HepG2 (cell line): ENCODE measurements around the gene SDC1. TPM values are rescaled to one million over a fixed set of nuclear protein-coding genes. Genes with fewer than 3 reads are reported as not detected.
A peak's percentile ranks its signal among the peaks of the same experiment; 100 is the strongest.

Source experiments
- CC2D1A ChIP-seq: sonication (generic); formaldehyde crosslinking; IDR thresholded peaks from 2 replicates; pipeline ENCODE4 v1.8.1; 2023; ENCODE audit warnings: mild to moderate bottlenecking, missing genetic modification reagents
- CHD4 ChIP-seq: fragments of 200-600 bp; sonication (generic); IDR thresholded peaks from 2 replicates; pipeline ENCODE4 v1.7.0; 2017; ENCODE audit warnings: mild to moderate bottlenecking, low read length, borderline replicate concordance
- GFI1 ChIP-seq: sonication (generic); formaldehyde crosslinking; IDR thresholded peaks from 2 replicates; pipeline ENCODE4 v1.5.0; 2020; ENCODE audit warnings: missing genetic modification reagents, mild to moderate bottlenecking, borderline replicate concordance
- HMG20B ChIP-seq: conservative IDR thresholded peaks from 2 replicates; pipeline ENCODE4 v1.6.1; 2016; ENCODE audit warnings: missing genetic modification reagents, missing compliant biosample characterization
- HNF1A ChIP-seq, 2 experiments: sonication (generic) in 1 of 2; formaldehyde crosslinking in 1 of 2; IDR thresholded peaks; 2 replicates each; pipeline versions ENCODE4 v1.4.0 to v1.6.1; 2016 to 2020; ENCODE audit warnings: borderline replicate concordance in 1 of 2, low read depth in 1 of 2, mild to moderate bottlenecking in 1 of 2, missing genetic modification reagents in 1 of 2
- KDM6A ChIP-seq: IDR thresholded peaks from 2 replicates; pipeline ENCODE4 v1.6.1; 2016; ENCODE audit warnings: low read depth
- KLF16 ChIP-seq, 2 experiments: sonication (generic) in 1 of 2; formaldehyde crosslinking in 1 of 2; IDR thresholded peaks; 2 replicates each; pipeline versions ENCODE4 v1.6.1 to v1.8.0; 2016 to 2023; ENCODE audit warnings: missing genetic modification reagents in 2 of 2, missing compliant biosample characterization in 1 of 2
- NONO ChIP-seq, 2 experiments: fragments of 450-650 bp in 1 of 2; sonication (generic) in 1 of 2; formaldehyde crosslinking in 1 of 2; IDR thresholded peaks in 1 of 2; conservative IDR thresholded peaks in 1 of 2; 2 replicates each; pipeline versions ENCODE4 v1.6.1 to v1.8.0; 2017 to 2022; ENCODE audit warnings: mild to moderate bottlenecking in 1 of 2, missing genetic modification reagents in 1 of 2, moderate library complexity in 1 of 2
- POLR2AphosphoS5 ChIP-seq: IDR thresholded peaks from 2 replicates; pipeline ENCODE4 v1.6.1; 2012; ENCODE audit warnings: low read depth, low read length
- SP1 ChIP-seq, 2 experiments: fragments of 450-650 bp in 1 of 2; sonication (generic) in 1 of 2; formaldehyde crosslinking in 1 of 2; IDR thresholded peaks; 2 replicates each; pipeline versions ENCODE4 v1.4.0 to v1.6.1; 2016 to 2020; ENCODE audit warnings: missing genetic modification reagents in 1 of 2
- SP140L ChIP-seq: sonication (generic); formaldehyde crosslinking; IDR thresholded peaks from 2 replicates; pipeline ENCODE4 v1.4.0; 2020; ENCODE audit warnings: missing genetic modification reagents, borderline replicate concordance
- TEAD2 ChIP-seq: sonication (generic); formaldehyde crosslinking; IDR thresholded peaks from 2 replicates; pipeline ENCODE4 v1.9.0; 2021; ENCODE audit warnings: missing genetic modification reagents
- ZBTB2 ChIP-seq: sonication (generic); formaldehyde crosslinking; IDR thresholded peaks from 2 replicates; pipeline ENCODE4 v1.8.0; 2022; ENCODE audit warnings: low read depth, missing genetic modification reagents
- ZNF263 ChIP-seq: sonication (generic); formaldehyde crosslinking; IDR thresholded peaks from 2 replicates; pipeline ENCODE4 v1.4.0; 2020; ENCODE audit warnings: missing genetic modification reagents
- ZNF30 ChIP-seq: sonication (generic); formaldehyde crosslinking; IDR thresholded peaks from 2 replicates; pipeline ENCODE4 v1.5.0; 2020; ENCODE audit warnings: mild to moderate bottlenecking, missing genetic modification reagents
- ZNF670 ChIP-seq: sonication (generic); formaldehyde crosslinking; IDR thresholded peaks from 2 replicates; pipeline ENCODE4 v1.8.0; 2022; ENCODE audit warnings: mild to moderate bottlenecking, missing genetic modification reagents, borderline replicate concordance
- ZSCAN30 ChIP-seq: sonication (generic); formaldehyde crosslinking; IDR thresholded peaks from 2 replicates; pipeline ENCODE4 v1.5.0; 2020; ENCODE audit warnings: mild to moderate bottlenecking, missing genetic modification reagents
- polyA plus RNA-seq, 8 experiments: library from polyadenylated mRNA; depleted of rRNA in 3 of 8; stranded (reverse) in 7 of 8; unstranded in 1 of 8; fragments of >200 nt; fragmentation: Illumina TruSeq in 4 of 8; extraction: Trizol in 4 of 8; gene quantifications; 2 replicates each; pipeline versions ENCODE4 v1.2.1 to v1.2.3, GENCODE V29; 2011 to 2016; ENCODE audit warnings: low read depth in 4 of 8, missing spikeins in 1 of 8, mixed read lengths in 1 of 8; ENCODE audit not compliant: insufficient read depth in 1 of 8
- total RNA-seq, 5 experiments: library from RNA; depleted of rRNA; stranded (reverse); fragments of >200 nt; fragmentation: Illumina TruSeq; extraction: Trizol; gene quantifications; 2 replicates each; pipeline ENCODE4 v1.2.3, GENCODE V29; 2016; ENCODE audit warnings: low read depth in 1 of 5
- TF ChIP-seq, protein P1 (sequence below): sonication (generic); formaldehyde crosslinking; IDR thresholded peaks from 2 replicates; pipeline ENCODE4 v1.9.0; 2021; ENCODE audit warnings: missing genetic modification reagents, mild to moderate bottlenecking, borderline replicate concordance
- TF ChIP-seq, protein P2 (sequence below): sonication (generic); formaldehyde crosslinking; IDR thresholded peaks from 2 replicates; pipeline ENCODE4 v1.8.0; 2022; ENCODE audit warnings: missing genetic modification reagents, mild to moderate bottlenecking, borderline replicate concordance

Gene SDC1
- total and polyA plus RNA-seq, 2 of the 13 experiments (the other 11 are each of a cell fraction or from before 2014, with no cell fraction given), result 108 to 119 TPM

GRCh38 chr2:20172273-20173055, 52.5 kb downstream of the SDC1 start (continued):
- TF ChIP-seq, protein P1, sequence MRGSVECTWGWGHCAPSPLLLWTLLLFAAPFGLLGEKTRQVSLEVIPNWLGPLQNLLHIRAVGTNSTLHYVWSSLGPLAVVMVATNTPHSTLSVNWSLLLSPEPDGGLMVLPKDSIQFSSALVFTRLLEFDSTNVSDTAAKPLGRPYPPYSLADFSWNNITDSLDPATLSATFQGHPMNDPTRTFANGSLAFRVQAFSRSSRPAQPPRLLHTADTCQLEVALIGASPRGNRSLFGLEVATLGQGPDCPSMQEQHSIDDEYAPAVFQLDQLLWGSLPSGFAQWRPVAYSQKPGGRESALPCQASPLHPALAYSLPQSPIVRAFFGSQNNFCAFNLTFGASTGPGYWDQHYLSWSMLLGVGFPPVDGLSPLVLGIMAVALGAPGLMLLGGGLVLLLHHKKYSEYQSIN (CRISPR knock-in tag), result no peak
- no peak for TF ChIP-seq NONO (IDR thresholded peaks at IDR 0.05)
- no peak for TF ChIP-seq NONO (CRISPR knock-in tag; conservative IDR thresholded peaks at IDR 0.05)
- TF ChIP-seq KDM6A (CRISPR knock-in tag), result 0 out of 2 replicates have a peak, but pooled peaks have one; percentile 37
- TF ChIP-seq ZNF263, result no peak
- TF ChIP-seq ZBTB2 (CRISPR knock-in tag), result no peak
- no peak for TF ChIP-seq TEAD2 (CRISPR knock-in tag)
- peak; percentile 66; the same call in 1 of the 2 replicates for TF ChIP-seq GFI1 (CRISPR knock-in tag)
- TF ChIP-seq SP140L (CRISPR knock-in tag), result no peak
- TF ChIP-seq POLR2AphosphoS5, result no peak
- TF ChIP-seq KLF16 (CRISPR knock-in tag; IDR thresholded peaks at IDR 0.05), result 0 out of 4 replicates have a peak, but pooled peaks of 1 of the 2 experiments have one; percentile 44
- no peak for TF ChIP-seq CC2D1A
- TF ChIP-seq ZNF30 (CRISPR knock-in tag), result no peak
- TF ChIP-seq, protein P2, sequence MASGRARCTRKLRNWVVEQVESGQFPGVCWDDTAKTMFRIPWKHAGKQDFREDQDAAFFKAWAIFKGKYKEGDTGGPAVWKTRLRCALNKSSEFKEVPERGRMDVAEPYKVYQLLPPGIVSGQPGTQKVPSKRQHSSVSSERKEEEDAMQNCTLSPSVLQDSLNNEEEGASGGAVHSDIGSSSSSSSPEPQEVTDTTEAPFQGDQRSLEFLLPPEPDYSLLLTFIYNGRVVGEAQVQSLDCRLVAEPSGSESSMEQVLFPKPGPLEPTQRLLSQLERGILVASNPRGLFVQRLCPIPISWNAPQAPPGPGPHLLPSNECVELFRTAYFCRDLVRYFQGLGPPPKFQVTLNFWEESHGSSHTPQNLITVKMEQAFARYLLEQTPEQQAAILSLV (CRISPR knock-in tag), result no peak
- no peak for TF ChIP-seq ZNF670
- TF ChIP-seq SP1 (IDR thresholded peaks at IDR 0.05), result no peak
- no peak for TF ChIP-seq SP1 (CRISPR knock-in tag; IDR thresholded peaks at IDR 0.05)
- TF ChIP-seq HNF1A (IDR thresholded peaks at IDR 0.05; ENCODE audit: low read depth), result no peak
- TF ChIP-seq HNF1A (CRISPR knock-in tag; IDR thresholded peaks at IDR 0.05; ENCODE audit: borderline replicate concordance), result no peak
- TF ChIP-seq ZSCAN30, result no peak
- TF ChIP-seq HMG20B (CRISPR knock-in tag), result peak; percentile 55; the same call in 1 of the 2 replicates
- no peak for TF ChIP-seq CHD4
